Posterior cingulate gyrus (tissue), 11 donors: ENCODE results near the gene TPPP3.
A peak's percentile ranks its signal among the peaks of the same experiment; 100 is the strongest.

Experiments
- DNase-seq, 10 donors: peaks; one replicate each; pipeline versions ENCODE4 v3.0.0 to v3.0.0-alpha.2; 2020 to 2021; ENCODE audit warnings: mixed read lengths in 3 of 10
- intact Hi-C: fragments of 100-400 bp; cut with DNase I; formaldehyde crosslinking; loops from one replicate; pipeline ENCODE4 v1.15.1; 2023

TPPP3 gene

DNA sequence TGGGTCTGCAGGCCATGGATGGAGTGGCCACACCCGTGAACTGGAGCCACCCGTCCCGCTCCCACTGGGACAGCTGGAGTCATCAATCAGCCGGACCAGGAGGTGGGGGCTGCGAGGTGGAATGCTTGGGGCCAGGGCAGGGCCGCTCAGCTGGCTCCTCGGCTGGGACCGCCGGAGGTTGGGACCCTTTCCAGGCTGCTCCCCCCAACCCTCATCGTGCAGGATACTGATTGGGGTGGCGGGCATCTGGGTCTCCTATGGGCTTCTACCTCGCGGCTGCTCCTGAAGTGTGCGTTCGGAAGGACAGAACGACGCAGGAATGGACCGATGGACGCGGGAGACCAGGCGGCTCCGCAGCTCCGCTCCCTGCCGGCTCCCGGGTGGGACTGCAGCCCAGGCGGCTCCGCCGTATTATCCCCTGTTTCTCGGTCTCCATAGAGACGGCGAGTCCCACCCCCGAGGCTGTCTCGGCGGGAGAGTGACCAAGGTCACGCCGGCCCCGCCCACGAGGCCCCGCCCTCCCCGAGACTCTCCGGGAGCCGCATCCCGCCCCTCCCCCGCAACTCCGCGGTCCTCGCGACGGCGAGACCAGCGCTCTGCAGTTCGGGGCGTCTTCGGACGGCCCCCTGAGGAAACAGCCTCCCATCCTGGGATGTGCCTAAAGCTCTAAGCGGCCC lies at the start of gene TPPP3:
Gene TPPP3, minus strand, starts transcription at position 388 of the 677 bp plus-strand sequence. CDS start 2,387 bp downstream, outside the sequence.
- intact Hi-C loops, result no loop called here
- peak; percentile 79 to 98 (median 88) for DNase-seq

DNA sequence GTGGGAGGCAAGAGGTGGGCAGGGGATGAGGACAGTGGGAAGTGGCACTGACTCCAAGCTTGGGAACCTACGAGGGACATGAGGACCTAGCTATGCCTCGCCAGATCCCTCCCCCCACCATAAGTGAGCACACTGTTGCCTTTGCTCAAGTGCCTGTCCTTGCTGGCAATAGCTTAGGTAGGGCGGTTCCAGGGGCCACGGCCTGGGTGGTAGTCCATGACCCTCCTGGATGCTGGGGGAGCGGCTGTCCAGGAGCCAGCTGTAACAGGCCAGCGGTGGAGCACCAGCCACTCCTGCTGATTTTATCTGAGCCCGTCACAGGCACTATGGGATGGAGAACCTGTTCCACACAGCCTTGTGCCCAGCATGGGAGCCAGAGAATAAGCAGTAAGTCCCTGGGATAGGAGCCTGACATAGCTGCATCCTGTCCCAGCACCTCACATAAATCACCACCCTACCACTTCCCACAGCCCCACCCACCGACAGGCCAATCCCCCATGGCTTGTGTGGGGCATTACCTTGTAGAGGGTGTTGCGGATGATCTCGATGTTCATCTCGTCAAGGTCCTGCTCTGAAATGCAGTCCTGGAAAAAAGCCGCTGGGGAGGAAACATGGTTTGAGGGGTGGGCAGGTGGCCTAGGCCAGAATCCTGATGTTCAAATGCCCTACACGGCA lies 49.4 kb upstream of the TPPP3 start:
- no peak for DNase-seq
- intact Hi-C loops, result no loop called here

DNA sequence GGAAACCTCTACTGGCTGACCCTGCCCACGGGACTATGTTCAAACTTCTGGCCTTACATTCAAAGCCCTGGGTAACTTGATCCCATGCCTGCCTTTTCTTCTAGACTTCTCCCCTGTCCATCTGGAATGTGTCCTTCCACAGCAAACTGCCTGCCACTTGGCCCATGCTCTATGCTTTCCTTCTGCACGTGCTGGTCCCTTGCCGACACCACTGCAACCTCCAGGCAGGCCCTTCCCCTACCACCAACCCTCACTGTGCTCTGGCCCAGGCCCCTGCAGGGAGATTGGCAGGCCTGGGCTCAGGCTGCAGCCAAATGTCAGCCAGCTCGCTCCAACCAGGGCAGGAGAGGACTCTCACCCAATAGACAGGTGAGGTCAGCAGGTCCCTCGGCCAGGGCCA lies 48.6 kb upstream of the TPPP3 start:
- no peak for DNase-seq
- intact Hi-C loops, result no loop called here

DNA sequence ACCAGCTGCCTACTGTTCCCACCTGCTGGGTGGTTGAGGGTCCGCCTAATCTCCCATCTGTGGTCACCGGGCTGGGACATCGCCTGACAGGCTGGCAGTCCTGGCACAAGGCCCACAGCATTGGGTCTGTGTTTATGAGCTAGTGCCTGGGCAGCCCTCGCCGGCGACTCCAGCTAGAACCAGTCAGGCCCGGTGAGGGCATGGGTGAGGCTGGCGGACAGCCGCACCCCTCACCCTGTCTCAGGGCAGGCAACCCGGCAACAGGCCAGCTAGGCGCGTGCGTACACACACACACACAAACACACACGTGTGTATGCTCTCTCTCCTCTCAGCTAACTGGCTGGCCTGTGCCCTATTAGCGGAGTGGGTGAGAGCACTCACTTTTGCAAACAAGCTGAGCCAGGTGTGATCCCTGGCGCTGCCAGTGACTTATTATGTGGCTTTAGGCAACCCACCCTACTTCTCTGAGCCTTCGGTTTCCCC lies 48.0 kb upstream of the TPPP3 start:
- DNase-seq, result peak in 7 of 10 donors; percentile 31 to 88 (median 48)

DNA sequence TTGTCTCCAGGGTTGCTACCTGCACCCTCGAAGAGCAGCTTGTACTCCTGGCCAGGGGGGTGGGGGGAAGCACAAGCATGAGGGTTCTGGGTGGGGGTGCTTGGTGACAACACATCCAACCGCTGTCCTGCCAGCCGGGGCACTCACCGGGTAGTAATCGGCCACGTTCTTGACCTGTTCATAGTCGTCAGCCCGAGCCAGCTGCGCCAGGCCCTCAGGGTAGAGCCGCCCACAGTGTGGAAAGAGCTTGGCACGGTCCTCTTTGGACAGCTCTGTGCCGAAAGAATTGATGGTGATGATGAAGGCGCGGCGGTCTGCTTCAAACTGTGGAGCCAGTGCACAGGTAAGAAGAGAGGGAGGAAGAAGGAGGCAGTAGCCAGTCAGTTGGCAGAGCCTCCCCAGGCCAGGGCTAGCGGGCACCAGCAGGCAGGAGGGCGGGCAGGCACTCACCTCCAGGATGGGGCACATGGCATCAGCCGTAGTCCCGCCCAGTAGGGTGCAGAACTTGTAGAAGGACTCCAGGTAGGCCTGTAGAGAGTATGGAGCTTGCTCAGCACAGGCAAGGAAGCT lies 45.6 kb upstream of the TPPP3 start:
- DNase-seq, result no peak
- intact Hi-C loops, result no loop called here

More for the DNA sequence above, 48.0 kb upstream of the TPPP3 start:
- intact Hi-C loops, result no loop called here

DNA sequence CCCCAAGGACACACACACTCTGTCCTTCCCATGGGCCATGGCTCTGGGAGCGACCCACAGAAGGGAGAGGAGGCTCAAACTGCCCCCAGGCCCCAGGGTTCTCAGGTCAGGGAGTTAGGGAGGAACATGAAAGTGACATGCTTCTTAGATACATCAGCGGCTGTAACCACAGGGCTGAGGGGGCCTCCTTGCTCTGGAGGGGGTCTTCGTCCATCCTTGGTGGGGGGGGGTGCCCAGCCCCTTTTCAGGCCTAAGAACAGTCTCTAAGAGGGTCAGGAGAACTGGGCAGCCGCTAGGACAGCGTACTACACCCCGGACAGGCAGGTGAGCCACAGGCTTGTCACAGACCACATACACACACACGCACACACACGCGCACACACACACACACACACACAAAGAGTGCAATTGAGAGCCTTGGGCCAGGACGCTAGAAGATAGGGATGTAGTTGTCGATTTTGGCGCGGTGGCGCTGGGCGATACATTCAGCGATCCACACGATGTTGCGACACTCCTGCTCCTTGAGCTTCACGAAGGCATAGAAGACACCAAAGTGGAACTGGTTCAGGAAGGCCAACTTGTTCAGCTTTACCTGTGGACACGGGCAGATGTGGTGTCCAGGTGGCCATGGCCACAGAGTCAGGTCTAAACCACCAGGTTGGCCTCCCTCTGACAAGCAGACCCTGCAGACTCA lies 44.9 kb upstream of the TPPP3 start:
- DNase-seq, result no peak
- intact Hi-C loops, result no loop called here

DNA sequence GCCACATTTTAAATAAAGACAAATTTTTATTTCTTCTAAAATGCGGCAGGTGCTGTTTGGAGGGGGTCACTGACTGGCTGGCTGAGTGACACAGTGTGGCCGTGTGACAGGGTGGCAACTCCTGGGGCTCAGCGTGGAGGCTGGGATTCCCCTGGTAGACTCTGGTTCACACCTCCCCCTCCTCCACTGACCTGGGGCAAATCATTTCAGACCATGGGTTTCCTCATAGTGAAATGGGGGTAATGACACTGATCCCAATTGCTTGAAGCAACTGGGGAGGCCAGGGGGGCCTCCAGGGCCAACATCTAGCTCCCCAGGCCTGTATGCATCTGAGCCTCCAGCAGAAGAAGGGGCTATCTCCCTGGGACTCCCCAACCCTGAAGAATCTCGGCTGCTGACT lies 44.2 kb upstream of the TPPP3 start:
- DNase-seq, result no peak
- intact Hi-C loops, result no loop called here

DNA sequence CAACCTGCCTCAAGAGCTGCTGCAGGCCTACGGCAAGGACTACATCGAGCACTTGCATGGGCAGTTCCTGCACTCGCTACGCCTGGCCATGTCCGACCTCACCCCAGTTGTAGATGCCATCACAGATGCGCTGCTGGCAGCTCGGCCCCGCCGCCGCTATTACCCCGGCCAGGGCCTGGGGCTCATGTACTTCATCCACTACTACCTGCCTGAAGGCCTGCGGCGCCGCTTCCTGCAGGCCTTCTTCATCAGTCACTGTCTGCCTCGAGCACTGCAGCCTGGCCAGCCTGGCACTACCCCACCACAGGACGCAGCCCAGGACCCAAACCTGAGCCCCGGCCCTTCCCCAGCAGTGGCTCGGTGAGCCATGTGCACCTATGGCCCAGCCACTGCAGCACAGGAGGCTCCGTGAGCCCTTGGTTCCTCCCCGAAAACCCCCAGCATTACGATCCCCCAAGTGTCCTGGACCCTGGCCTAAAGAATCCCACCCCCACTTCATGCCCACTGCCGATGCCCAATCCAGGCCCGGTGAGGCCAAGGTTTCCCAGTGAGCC lies 43.4 kb upstream of the TPPP3 start:
- DNase-seq, result no peak
- intact Hi-C loops, result no loop called here

DNA sequence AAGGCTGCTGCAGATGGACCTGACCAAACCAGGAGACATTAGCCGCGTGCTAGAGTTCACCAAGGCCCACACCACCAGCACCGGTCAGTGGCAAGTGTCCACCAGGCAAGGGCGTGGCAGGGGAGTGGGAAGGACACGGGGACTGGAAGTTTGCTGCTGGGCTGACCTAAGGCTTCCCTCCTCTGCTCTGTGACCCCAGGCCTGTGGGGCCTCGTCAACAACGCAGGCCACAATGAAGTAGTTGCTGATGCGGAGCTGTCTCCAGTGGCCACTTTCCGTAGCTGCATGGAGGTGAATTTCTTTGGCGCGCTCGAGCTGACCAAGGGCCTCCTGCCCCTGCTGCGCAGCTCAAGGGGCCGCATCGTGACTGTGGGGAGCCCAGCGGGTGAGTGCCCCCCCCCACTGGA lies 42.5 kb upstream of the TPPP3 start:
- intact Hi-C loops, result no loop called here
- peak in 1 of 10 donors; percentile 59 for DNase-seq

DNA sequence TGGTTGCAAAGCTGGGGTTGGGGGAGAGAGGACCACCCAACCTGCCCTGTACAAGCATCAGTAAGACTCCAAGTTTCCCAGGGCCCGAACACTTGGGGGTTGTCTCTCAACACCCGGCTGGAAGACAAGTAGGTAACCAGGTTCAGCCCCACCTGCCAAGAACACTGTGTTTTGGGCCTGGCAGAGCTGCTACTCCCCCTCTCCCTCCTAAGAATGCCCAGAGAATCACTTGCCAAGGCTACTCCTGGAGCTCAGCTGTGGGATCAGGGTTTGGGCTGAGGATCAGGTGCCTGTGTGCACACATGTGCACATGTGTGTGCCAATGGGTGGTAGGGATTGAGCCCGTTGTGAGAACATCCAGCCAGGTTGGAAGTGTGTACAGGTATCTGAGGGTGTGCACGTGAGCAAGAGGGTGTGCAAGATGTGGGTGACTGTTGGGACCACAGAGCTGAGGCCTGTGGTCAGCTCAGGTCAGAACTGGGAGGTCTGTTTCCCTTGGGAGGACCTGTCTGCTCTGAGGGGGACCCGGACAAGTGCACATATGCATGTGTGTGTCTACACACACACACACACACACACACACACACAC lies 39.9 kb upstream of the TPPP3 start:
- peak in 1 of 10 donors; percentile 68 for DNase-seq
- intact Hi-C loops, result loop anchor here (5.0 kb wide), 1 partner anchor 34 kb away; no protein-coding TSS in a partner anchor

DNA sequence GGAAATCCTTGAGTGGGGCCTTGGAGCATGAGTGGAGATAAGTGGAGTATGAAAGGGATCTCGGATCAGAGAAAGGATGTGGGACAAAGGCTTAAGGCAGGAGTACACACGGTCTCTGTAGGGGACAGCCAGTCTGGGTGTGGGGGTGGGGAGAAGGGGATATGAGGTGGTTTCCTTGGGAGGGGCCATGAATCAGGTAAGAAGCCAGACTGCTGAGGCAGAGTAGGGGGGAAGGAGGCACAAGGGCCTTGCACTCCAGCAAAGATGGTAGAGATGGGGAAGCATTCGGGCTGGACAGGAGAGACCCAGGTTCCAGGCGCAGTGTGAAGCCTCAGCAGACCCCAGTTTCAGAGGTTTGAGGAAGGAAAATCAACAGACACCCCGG lies 39.2 kb upstream of the TPPP3 start:
- intact Hi-C loops, result loop anchor here (5.0 kb wide), 1 partner anchor 35 kb away; no protein-coding TSS in a partner anchor
- DNase-seq, result peak in 1 of 10 donors; percentile 46

DNA sequence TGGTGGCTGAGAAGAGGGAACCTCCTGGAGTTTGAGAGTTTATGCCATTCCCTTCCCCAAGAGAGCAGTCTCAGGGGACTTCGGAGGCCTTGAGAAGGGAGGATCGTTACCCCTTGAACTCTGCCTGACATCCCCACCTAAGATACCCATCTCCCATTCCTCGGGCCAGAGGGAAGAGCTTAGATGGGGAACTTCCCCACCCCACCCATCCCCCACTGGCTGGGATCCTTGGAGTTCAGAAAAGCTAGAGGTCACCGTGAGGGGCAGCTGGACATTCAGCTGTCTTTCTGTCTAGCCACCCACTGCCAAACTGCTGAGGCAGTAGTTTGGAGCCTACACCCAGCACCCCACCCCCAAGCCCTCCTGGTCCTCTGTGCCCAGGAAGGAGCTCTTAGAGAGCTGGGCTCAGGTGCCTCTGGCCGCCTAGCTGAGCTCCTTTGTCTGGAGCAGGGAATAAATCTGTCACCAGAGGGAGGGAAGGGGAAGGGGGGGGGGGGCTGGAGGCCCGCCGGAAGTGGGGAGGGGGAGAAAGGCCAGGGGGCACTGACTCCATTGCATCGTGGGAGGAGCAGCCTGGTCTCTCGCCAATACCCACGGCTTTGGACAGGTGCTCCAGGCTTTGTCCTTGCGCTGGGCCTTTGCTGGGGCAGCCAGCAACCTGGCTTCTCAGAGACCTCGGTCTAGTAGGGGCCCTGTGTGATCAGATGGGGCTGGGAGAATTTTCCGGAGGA lies 38.6 kb upstream of the TPPP3 start:
- intact Hi-C loops, result loop anchor here (5.0 kb wide), 1 partner anchor 35 kb away; no protein-coding TSS in a partner anchor
- DNase-seq, result no peak

DNA sequence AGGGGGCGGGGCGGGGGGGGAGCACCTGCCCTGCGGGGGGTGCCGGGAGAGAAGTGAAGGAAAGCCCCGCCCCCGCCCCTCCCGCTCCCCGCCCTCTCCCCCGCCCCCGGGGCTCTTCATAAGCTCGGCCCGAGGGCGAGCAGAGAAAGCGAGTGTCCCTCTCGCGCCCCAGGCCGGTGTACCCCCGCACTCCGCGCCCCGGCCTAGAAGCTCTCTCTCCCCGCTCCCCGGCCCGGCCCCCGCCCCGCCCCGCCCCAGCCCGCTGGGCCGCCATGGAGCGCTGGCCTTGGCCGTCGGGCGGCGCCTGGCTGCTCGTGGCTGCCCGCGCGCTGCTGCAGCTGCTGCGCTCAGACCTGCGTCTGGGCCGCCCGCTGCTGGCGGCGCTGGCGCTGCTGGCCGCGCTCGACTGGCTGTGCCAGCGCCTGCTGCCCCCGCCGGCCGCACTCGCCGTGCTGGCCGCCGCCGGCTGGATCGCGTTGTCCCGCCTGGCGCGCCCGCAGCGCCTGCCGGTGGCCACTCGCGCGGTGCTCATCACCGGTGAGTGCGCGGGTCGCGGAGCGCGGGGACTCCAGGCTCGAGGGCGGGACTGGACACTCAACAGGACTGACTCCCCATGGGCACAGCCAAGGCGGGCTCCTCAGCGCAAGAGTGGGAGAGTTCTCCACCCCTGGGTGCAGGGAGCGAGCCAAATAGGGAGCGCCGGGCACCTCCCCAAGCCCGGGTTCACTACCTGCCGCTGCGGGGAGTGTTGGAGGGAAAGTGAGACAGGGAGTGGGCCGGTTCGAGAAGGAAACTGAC lies 37.9 kb upstream of the TPPP3 start, which contains the start of gene HSD11B2:
Gene HSD11B2, plus strand, starts transcription at position 145 of the 798 bp plus-strand sequence. Its CDS starts 128 bp downstream, at position 273.
- intact Hi-C loops, result loop anchor here (5.0 kb wide), 1 partner anchor 36 kb away; no protein-coding TSS in a partner anchor
- DNase-seq, result peak in 8 of 10 donors; percentile 24 to 93 (median 44)

DNA sequence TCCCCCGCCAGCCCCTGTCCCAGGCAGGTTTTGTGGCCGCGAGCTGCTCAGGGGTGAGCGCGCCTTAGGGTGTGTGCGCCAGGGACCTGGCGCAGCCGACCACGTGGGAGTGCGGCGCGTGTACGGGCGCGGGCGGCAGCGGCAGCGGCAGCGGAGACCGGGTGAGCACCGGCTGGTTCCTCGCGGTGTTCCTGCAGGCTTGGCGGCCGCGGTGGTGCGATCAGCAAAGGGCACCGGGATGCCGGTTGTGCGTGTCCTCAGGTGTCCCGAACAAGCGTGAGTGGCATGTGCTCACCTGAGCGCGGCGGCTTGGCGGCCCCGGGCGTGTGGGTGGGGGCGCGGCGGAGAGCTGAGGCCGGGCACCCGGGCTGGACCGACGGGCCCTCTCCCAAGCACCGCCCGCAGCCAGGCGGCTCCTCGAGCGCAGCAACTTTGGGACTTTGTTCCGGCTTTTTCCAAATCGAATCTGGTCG lies 37.2 kb upstream of the TPPP3 start:
- DNase-seq, result peak in 2 of 10 donors; percentile 78 to 87
- intact Hi-C loops, result loop anchor here (5.0 kb wide), 1 partner anchor 37 kb away; no protein-coding TSS in a partner anchor

DNA sequence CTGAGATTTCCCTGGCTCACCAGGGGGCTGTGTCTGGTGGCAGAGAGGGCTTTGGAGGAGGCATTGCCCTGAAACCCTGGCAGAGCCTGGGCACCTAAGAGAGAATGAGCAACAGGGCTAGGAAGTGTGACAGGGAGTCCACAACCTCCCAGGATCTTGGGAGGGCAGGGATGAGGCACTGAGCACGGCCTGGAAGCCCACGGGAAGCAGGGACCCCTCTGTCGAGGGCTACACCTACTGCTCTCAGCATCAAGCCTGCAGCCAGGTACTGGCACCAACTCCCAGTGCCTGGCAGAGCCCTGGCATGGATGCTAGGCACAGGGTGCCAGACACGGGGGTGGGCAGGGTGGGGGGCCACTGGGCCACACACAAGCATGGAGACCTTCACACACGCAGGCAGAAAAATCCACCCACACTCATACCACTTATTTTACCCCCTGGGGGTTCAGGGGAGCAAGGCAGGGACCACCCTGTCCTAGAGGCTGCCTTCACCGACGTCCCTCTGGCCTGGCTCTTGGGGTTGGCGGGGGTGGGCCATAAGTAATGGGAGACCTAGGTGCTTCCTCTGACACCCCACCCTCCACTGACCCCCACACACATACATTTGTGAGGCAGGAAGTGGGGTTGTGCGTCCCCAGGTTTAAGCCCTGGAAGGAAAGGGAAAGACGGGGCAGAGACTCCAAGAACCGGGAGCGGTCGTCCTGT lies 36.7 kb upstream of the TPPP3 start:
- peak in 1 of 10 donors; percentile 67 for DNase-seq
- intact Hi-C loops, result loop anchor here (5.0 kb wide), 1 partner anchor 37 kb away; no protein-coding TSS in a partner anchor

DNA sequence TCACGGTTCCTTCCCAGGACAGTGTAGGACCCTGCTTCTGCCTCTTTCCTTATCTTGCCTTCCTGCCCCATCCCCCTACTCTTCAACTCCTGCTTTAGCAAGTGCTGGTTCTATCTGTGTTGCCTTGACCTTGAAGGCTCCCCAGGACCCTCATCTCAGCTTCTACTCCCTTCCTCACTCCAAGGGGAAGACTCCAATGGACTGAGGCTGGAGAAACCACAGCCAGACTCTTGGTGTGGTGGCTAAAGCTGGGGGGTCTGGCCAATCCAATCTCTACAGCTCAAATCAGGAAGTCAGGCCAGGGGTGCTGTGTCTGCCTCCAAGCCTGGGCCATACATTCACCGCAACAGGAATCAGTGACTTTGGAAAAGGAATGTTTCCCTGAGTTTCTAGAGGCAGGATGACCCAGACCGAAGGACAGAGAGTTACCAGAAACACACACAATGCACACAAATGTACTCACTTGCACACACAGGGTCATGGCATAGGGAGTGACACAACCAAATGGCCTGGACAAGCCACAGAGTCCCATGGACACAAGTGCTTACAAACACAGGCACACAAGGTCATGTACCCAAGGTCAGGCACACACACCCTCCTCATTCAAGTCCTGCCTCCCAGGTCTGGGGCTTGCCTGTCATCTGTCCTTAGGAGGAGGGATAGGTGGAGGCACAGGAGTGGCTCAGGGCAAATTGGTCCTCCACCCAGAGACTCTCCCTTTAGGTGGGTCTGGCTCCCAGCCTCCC lies 35.9 kb upstream of the TPPP3 start:
- no peak for DNase-seq
- intact Hi-C loops, result no loop called here
